ENCODE measurements around the gene LRRC56. TPM values are rescaled to one million over a fixed set of nuclear protein-coding genes. Genes with fewer than 3 reads are reported as not detected.

Gene LRRC56
- total and polyA plus RNA-seq, 9 of the 15 experiments (the other 6 are each of a cell fraction or from before 2014, with no cell fraction given): 0.03 to 4.5 (median 1.0) TPM; not detected in 1

DNA sequence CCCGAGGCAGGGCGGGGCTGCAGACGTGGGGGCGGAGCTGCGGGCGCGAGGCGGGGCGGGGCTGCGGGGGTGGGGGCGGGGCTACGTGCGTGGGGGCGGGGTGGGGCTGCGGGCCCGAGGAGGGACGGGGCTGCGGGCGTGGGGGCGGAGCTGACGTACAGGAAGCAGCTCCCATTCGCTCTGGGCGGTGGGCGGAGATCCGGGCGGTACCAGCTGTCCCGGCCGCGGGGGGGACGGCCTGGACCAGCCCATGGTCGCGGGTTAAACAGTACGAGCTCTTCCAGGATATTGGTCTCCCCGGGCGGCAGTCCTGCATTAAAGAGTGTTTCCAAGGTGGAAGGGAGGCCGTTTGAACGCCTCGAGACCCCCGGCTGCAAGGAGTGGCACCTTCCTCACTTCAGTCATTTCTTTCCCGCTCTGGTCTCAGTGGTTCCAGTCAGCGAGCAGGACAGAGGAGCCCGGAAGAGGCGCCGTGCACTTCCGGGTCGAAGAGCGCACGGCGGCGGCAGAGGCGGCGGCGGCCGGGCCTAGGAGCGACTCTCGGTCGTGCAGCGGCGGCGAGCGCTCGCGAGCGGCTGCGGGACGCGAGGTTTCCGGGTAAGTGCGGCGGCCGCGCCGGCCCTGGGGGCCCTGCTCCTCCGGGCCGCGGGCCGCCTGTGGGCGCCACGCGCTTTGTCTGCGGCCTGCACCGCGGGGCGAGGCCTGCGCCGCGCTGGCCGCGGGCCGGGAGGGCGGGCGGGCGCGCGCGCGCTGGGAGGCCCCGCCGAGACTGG, 38.9 kb downstream of the LRRC56 start, which contains the start of gene PHRF1 (continued):
- no peak for TF ChIP-seq ZNF77 (CRISPR knock-in tag; IDR thresholded peaks at IDR 0.05)
- no peak for TF ChIP-seq HDAC3 (IDR thresholded peaks at IDR 0.05; ENCODE audit: borderline replicate concordance, partially characterized antibody)
- TF ChIP-seq TOE1 (IDR thresholded peaks at IDR 0.05; ENCODE audit: borderline replicate concordance): peak; percentile 94
- TF ChIP-seq TOE1 (CRISPR knock-in tag; IDR thresholded peaks at IDR 0.05; ENCODE audit: borderline replicate concordance, low read depth): no peak
- TF ChIP-seq EZH2 (IDR thresholded peaks at IDR 0.05; ENCODE audit: borderline replicate concordance, low read depth, low read length): no peak
- TF ChIP-seq, protein P1, sequence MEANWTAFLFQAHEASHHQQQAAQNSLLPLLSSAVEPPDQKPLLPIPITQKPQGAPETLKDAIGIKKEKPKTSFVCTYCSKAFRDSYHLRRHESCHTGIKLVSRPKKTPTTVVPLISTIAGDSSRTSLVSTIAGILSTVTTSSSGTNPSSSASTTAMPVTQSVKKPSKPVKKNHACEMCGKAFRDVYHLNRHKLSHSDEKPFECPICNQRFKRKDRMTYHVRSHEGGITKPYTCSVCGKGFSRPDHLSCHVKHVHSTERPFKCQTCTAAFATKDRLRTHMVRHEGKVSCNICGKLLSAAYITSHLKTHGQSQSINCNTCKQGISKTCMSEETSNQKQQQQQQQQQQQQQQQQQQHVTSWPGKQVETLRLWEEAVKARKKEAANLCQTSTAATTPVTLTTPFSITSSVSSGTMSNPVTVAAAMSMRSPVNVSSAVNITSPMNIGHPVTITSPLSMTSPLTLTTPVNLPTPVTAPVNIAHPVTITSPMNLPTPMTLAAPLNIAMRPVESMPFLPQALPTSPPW (CRISPR knock-in tag; IDR thresholded peaks at IDR 0.05): peak; percentile 96
- TF ChIP-seq, protein P2, sequence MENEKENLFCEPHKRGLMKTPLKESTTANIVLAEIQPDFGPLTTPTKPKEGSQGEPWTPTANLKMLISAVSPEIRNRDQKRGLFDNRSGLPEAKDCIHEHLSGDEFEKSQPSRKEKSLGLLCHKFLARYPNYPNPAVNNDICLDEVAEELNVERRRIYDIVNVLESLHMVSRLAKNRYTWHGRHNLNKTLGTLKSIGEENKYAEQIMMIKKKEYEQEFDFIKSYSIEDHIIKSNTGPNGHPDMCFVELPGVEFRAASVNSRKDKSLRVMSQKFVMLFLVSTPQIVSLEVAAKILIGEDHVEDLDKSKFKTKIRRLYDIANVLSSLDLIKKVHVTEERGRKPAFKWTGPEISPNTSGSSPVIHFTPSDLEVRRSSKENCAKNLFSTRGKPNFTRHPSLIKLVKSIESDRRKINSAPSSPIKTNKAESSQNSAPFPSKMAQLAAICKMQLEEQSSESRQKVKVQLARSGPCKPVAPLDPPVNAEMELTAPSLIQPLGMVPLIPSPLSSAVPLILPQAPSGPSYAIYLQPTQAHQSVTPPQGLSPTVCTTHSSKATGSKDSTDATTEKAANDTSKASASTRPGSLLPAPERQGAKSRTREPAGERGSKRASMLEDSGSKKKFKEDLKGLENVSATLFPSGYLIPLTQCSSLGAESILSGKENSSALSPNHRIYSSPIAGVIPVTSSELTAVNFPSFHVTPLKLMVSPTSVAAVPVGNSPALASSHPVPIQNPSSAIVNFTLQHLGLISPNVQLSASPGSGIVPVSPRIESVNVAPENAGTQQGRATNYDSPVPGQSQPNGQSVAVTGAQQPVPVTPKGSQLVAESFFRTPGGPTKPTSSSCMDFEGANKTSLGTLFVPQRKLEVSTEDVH (IDR thresholded peaks at IDR 0.05; ENCODE audit: low read depth, partially characterized antibody): peak; percentile 94
- no peak for TF ChIP-seq JUNB (CRISPR knock-in tag; conservative IDR thresholded peaks at IDR 0.05)
- TF ChIP-seq XRCC3 (IDR thresholded peaks at IDR 0.05): no peak
- no peak for TF ChIP-seq ZNF212 (CRISPR knock-in tag; IDR thresholded peaks at IDR 0.05)
- 0 out of 2 replicates have a peak, but pooled peaks have one; percentile 23 for TF ChIP-seq KAT7 (CRISPR knock-in tag; IDR thresholded peaks at IDR 0.05; ENCODE audit: borderline replicate concordance)
- TF ChIP-seq, protein P3, sequence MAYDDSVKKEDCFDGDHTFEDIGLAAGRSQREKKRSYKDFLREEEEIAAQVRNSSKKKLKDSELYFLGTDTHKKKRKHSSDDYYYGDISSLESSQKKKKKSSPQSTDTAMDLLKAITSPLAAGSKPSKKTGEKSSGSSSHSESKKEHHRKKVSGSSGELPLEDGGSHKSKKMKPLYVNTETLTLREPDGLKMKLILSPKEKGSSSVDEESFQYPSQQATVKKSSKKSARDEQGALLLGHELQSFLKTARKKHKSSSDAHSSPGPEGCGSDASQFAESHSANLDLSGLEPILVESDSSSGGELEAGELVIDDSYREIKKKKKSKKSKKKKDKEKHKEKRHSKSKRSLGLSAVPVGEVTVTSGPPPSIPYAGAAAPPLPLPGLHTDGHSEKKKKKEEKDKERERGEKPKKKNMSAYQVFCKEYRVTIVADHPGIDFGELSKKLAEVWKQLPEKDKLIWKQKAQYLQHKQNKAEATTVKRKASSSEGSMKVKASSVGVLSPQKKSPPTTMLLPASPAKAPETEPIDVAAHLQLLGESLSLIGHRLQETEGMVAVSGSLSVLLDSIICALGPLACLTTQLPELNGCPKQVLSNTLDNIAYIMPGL (CRISPR knock-in tag; IDR thresholded peaks at IDR 0.05): no peak
- TF ChIP-seq ZNF3 (CRISPR knock-in tag; IDR thresholded peaks at IDR 0.05): no peak
- no peak for TF ChIP-seq BCL6 (CRISPR knock-in tag; IDR thresholded peaks at IDR 0.05)
- TF ChIP-seq HDGF (IDR thresholded peaks at IDR 0.05): no peak
- no peak for TF ChIP-seq ZNF124 (CRISPR knock-in tag; IDR thresholded peaks at IDR 0.05)
- peak in 1 of 2 experiments; percentile 99; a peak in 2 of 4 replicates for TF ChIP-seq NONO (IDR thresholded peaks at IDR 0.05; ENCODE audit: low read depth in 2 of 2, low read length in 1 of 2)
- TF ChIP-seq SRSF9 (IDR thresholded peaks at IDR 0.05; ENCODE audit: borderline replicate concordance, low read depth, low read length): no peak
- TF ChIP-seq ZNF347 (CRISPR knock-in tag; IDR thresholded peaks at IDR 0.05; ENCODE audit: low read depth): no peak
- TF ChIP-seq, protein P4, sequence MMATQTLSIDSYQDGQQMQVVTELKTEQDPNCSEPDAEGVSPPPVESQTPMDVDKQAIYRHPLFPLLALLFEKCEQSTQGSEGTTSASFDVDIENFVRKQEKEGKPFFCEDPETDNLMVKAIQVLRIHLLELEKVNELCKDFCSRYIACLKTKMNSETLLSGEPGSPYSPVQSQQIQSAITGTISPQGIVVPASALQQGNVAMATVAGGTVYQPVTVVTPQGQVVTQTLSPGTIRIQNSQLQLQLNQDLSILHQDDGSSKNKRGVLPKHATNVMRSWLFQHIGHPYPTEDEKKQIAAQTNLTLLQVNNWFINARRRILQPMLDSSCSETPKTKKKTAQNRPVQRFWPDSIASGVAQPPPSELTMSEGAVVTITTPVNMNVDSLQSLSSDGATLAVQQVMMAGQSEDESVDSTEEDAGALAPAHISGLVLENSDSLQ (IDR thresholded peaks at IDR 0.05): peak; percentile 66
- TF ChIP-seq SP1 (CRISPR knock-in tag; IDR thresholded peaks at IDR 0.05): peak; percentile 86
- TF ChIP-seq EHMT2 (IDR thresholded peaks at IDR 0.05): no peak
- TF ChIP-seq PRMT5 (CRISPR knock-in tag; IDR thresholded peaks at IDR 0.05): peak; percentile 7; the same call in 1 of the 2 replicates
